ENCODE data around the gene GRID2.

- TF ChIP-seq POLR2AphosphoS5 (IDR thresholded peaks at IDR 0.05; ENCODE audit: low read depth, low read length) (no peak), TAF1 (IDR thresholded peaks at IDR 0.05; ENCODE audit: borderline replicate concordance, insufficient read depth, low read length) (no peak), REST (IDR thresholded peaks at IDR 0.05; ENCODE audit: insufficient read depth in 1 of 2, low read depth in 2 of 2, low read length in 2 of 2) (no peak), SIN3A (IDR thresholded peaks at IDR 0.05; ENCODE audit: borderline replicate concordance, insufficient read depth, low read length) (no peak)
Observed at GRCh38 chr4:92885632-92886031, 581.9 kb downstream of the GRID2 start.
